ENCODE results near the gene PRKCZ. TPM values are rescaled to one million over a fixed set of nuclear protein-coding genes. Genes with fewer than 3 reads are reported as not detected.

Gene PRKCZ
- total RNA-seq, 2 donors from 2014 or later: 12.3 to 16.8 TPM

Other genes with a start within 250 kb of the PRKCZ start
- gene GNB1, start 159.3 kb upstream of the PRKCZ start, total RNA-seq: 100 to 1,000 TPM; 350 to 418 TPM
- gene CALML6, start 135.2 kb upstream of the PRKCZ start, total RNA-seq: 1 to 10 TPM; 1.8 TPM
- gene TMEM52, start 131.1 kb upstream of the PRKCZ start, total RNA-seq: 1 to 10 TPM in 1 of 2 donors, under 1 TPM in 1; 0.88 to 1.0 TPM
- not detected for gene CFAP74, start 46.6 kb upstream of the PRKCZ start, total RNA-seq
- gene GABRD, start 31.1 kb upstream of the PRKCZ start, total RNA-seq: not detected
- 10 to 100 TPM; 74.6 to 80.4 TPM for gene FAAP20, start 144.4 kb downstream of the PRKCZ start, total RNA-seq
- 10 to 100 TPM; 28.5 to 32.3 TPM for gene SKI, start 177.9 kb downstream of the PRKCZ start, total RNA-seq